Stomach (tissue), 4 donors: Measurements from ENCODE around the gene SLC35E2B.

ENCODE experiments used
- CTCF ChIP-seq, 7 experiments: fragments of 450-650 bp in 4 of 7; fragments of 200-600 bp in 3 of 7; sonication (generic) in 3 of 7; IDR thresholded peaks; one replicate each; pipeline ENCODE4 v1.5.1; 2016 to 2019; ENCODE audit warnings: antibody characterized with exemption in 7 of 7, control low read depth in 2 of 7, mild to moderate bottlenecking in 1 of 7
- POLR2A ChIP-seq, 4 donors: fragments of 450-650 bp; IDR thresholded peaks; one replicate each; pipeline ENCODE4 v1.6.1; 2016; ENCODE audit warnings: antibody characterized with exemption in 4 of 4, control low read depth in 2 of 4, mild to moderate bottlenecking in 1 of 4, moderate library complexity in 1 of 4
- POLR2AphosphoS5 ChIP-seq, 3 donors: sonication (generic); formaldehyde crosslinking; IDR thresholded peaks; one replicate each; pipeline ENCODE4 v1.6.1; 2016; ENCODE audit warnings: antibody characterized with exemption in 3 of 3

GRCh38 chr1:1614204-1614953 is 78.2 kb downstream of the SLC35E2B start:
- no peak for TF ChIP-seq CTCF (IDR thresholded peaks at IDR 0.05)
- no peak for TF ChIP-seq POLR2A (IDR thresholded peaks at IDR 0.05)
- TF ChIP-seq POLR2AphosphoS5 (IDR thresholded peaks at IDR 0.05), result peak in 1 of 3 donors; percentile 20
